GM21786 (cell line): ENCODE results near the gene PELI2.

ENCODE experiments used
- ATAC-seq: cut with Tn5 transposase; IDR thresholded peaks from one replicate; pipeline ENCODE4 v1.9.1; 2021; ENCODE audit not compliant: unreplicated experiment

The PELI2 gene

GRCh38 chr14:56289155-56289554, 170.9 kb downstream of the PELI2 start:
- no peak for ATAC-seq

- ATAC-seq: no peak
Observed at GRCh38 chr14:56290195-56290594, 172.0 kb downstream of the PELI2 start.

GRCh38 chr14:56292970-56293369, 174.8 kb downstream of the PELI2 start:
- no peak for ATAC-seq

- ATAC-seq: no peak
Observed at GRCh38 chr14:56293506-56293905, 175.3 kb downstream of the PELI2 start.

GRCh38 chr14:56294128-56294527, 175.9 kb downstream of the PELI2 start:
- ATAC-seq: no peak

- ATAC-seq: no peak
Observed at GRCh38 chr14:56295743-56296142, 177.5 kb downstream of the PELI2 start.

- ATAC-seq: no peak
Observed at GRCh38 chr14:56297449-56297848, 179.2 kb downstream of the PELI2 start.

- no peak for ATAC-seq
Observed at GRCh38 chr14:56299306-56299984, 181.2 kb downstream of the PELI2 start.

- ATAC-seq: no peak
Observed at GRCh38 chr14:56300495-56300894, 182.3 kb downstream of the PELI2 start.

- ATAC-seq: no peak
Observed at GRCh38 chr14:56304456-56304855, 186.2 kb downstream of the PELI2 start.

GRCh38 chr14:56309198-56309597, 191.0 kb downstream of the PELI2 start:
- no peak for ATAC-seq

- ATAC-seq: no peak
Observed at GRCh38 chr14:56310643-56311042, 192.4 kb downstream of the PELI2 start.

- no peak for ATAC-seq
Observed at GRCh38 chr14:56313789-56314188, 195.6 kb downstream of the PELI2 start.

- ATAC-seq: no peak
Observed at GRCh38 chr14:56318393-56319115, 200.3 kb downstream of the PELI2 start.

- no peak for ATAC-seq
Observed at GRCh38 chr14:56321861-56322260, 203.7 kb downstream of the PELI2 start.

GRCh38 chr14:56322531-56322930, 204.3 kb downstream of the PELI2 start:
- no peak for ATAC-seq

- ATAC-seq: no peak
Observed at GRCh38 chr14:56324454-56324853, 206.2 kb downstream of the PELI2 start.

GRCh38 chr14:56324856-56325699, 206.9 kb downstream of the PELI2 start:
- ATAC-seq: no peak

GRCh38 chr14:56328021-56328420, 209.8 kb downstream of the PELI2 start:
- ATAC-seq: no peak

- ATAC-seq: no peak
Observed at GRCh38 chr14:56331592-56332216, 213.5 kb downstream of the PELI2 start.
